NB4 (cell line): ENCODE results near the gene NTRK3.

ENCODE experiments used
- DNase-seq: peaks from one replicate; pipeline ENCODE4 v3.0.0; 2010; ENCODE audit warnings: low read depth
- H3K4me3 ChIP-seq: one replicate; pipeline ENCODE4 v1.5.1; 2011; ENCODE audit warnings: mild to moderate bottlenecking, low read depth, low read length, moderate library complexity
- CTCF ChIP-seq: IDR thresholded peaks from one replicate; pipeline ENCODE4 v1.5.1; 2012; ENCODE audit warnings: low read depth, low read length
- MAX ChIP-seq: IDR thresholded peaks from 2 replicates; pipeline ENCODE4 v1.6.1; 2011; ENCODE audit warnings: low read depth, low read length
- MYC ChIP-seq: IDR thresholded peaks from 2 replicates; pipeline ENCODE4 v1.6.1; 2011; ENCODE audit warnings: low read depth, low read length
- POLR2A ChIP-seq: IDR thresholded peaks from 2 replicates; pipeline ENCODE4 v1.6.1; 2011; ENCODE audit warnings: mild to moderate bottlenecking; ENCODE audit not compliant: insufficient read length; ENCODE audit errors: extremely low read depth

NTRK3 gene

DNA sequence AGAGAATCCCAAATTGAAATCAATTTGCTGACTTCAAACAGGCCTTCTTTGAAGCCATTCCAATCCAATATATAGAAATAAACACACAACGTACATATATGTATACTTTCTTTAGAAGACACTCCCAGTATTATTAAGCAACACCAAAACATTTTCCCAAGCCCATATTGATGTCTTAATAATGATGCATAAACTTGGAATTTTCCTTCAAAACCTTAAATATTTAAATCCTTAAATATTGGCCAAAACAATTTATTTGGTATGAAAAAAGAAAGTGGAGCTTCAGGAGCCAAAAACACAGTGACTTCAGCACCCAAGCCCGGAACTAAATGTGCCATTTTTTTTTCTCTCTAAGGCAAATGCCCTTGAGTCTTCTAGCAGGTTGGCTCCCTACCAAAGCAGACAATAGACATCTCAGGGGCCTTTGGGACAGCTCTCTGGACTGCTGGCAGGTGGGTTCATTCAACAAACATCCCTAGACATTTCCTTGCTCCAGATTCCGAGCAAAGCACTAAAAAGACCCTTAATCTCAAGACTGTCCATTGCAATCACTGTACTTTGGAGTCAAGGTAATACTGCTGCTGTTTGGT, 384.7 kb downstream of the NTRK3 start:
- TF ChIP-seq MYC (no peak), CTCF (no peak), MAX (no peak), POLR2A (no peak)
- no peak for DNase-seq
- H3K4me3 ChIP-seq: no peak overlapping the region

DNA sequence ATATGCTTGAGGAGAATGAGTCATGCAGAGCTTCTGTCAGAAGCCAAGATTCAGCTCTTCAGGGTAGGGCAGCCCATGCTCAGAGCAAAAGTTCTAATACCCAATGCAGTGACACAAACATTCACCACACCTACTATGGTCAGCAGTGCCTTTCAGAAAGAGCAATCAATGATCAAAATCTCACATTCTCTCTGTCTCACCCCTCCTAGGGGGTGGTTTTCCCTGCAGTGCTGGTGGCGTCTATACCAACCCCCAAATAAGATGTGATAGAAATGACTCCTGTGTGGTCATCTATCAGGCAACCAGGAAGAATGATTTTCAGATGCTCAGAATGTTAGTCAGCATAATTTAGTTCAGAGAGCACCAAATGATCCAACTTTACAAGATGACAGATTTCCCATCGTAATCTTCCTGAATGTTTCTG, 385.3 kb downstream of the NTRK3 start:
- H3K4me3 ChIP-seq: no peak overlapping the region
- TF ChIP-seq POLR2A (no peak), CTCF (no peak), MAX (no peak), MYC (no peak)
- DNase-seq: no peak

- DNase-seq: no peak
- TF ChIP-seq CTCF (no peak), MYC (no peak), POLR2A (no peak), MAX (no peak)
- no peak overlapping the region for H3K4me3 ChIP-seq
Measured at GRCh38 chr15:87866961-87867360, 389.6 kb downstream of the NTRK3 start.

GRCh38 chr15:87863152-87863551, 393.4 kb downstream of the NTRK3 start:
- TF ChIP-seq CTCF: no peak
- peak; percentile 17 for DNase-seq
- H3K4me3 ChIP-seq: no peak overlapping the region

DNA sequence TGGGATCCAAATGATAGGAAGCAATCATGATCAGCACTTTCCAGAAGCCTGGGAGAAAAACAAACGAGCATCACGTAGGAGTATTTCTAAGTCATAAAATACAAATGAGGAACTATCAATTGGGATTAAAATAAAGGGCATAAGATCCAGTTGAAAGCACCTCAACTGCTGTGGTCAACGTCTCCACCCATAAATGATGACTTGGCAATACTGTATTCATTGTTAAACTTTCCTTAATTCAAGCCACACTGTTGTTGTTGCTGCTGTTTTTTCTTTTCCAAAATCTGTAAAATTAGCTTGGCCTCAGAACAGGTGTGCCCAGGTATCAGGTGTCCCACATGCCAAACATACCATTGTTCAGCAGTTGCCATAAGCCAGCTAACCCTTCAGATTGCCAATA, 395.8 kb downstream of the NTRK3 start:
- H3K4me3 ChIP-seq: no peak overlapping the region
- no peak for DNase-seq
- TF ChIP-seq MYC (no peak), POLR2A (no peak), MAX (no peak), CTCF (no peak)

- no peak for TF ChIP-seq POLR2A
- no peak for TF ChIP-seq MYC
- TF ChIP-seq MAX: no peak
- TF ChIP-seq CTCF: no peak
- DNase-seq: no peak
- H3K4me3 ChIP-seq: no peak overlapping the region
Measured at GRCh38 chr15:87858651-87859050, 397.9 kb downstream of the NTRK3 start.
